Kasumi-1 (cell line): Measurements from ENCODE around the gene FAM9C.
A peak's percentile ranks its signal among the peaks of the same experiment; 100 is the strongest.

Experiments
- DNase-seq, 2 experiments: peaks; one replicate each; lab custom pipeline; 2025; lab: John Stamatoyannopoulos, UW

Gene FAM9C

DNA sequence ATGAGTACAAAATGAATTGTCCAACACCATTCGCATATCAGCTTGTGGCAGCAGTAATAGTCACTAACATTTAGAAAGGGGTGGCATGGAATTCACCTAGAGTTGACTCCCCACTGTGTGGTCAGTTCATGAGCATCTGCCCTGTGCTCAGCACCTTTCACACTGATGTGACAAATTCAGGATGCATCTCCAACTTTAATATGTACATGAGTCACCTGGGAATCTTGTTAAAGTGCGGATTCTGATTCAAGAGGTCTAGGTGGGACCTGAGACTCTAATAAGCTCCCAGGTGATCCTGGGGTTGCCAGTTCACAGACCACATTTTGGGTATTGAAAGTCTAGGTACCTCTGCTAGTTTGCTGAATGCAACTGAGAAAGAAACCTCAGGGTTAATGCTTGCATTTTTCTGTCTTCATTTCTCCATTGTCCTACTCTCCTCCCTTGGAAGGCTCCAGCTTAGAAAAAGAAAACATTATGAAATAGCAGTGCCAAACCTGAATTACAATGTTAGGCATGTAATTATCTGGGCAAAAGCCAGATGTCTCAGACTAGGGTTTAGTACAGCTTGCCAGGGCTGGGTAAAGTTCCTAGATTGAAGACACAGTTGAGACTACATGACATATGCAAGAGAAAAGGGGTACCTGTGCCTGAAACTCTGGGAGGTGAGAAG lies 36.8 kb downstream of the FAM9C start:
- DNase-seq = no peak

DNA sequence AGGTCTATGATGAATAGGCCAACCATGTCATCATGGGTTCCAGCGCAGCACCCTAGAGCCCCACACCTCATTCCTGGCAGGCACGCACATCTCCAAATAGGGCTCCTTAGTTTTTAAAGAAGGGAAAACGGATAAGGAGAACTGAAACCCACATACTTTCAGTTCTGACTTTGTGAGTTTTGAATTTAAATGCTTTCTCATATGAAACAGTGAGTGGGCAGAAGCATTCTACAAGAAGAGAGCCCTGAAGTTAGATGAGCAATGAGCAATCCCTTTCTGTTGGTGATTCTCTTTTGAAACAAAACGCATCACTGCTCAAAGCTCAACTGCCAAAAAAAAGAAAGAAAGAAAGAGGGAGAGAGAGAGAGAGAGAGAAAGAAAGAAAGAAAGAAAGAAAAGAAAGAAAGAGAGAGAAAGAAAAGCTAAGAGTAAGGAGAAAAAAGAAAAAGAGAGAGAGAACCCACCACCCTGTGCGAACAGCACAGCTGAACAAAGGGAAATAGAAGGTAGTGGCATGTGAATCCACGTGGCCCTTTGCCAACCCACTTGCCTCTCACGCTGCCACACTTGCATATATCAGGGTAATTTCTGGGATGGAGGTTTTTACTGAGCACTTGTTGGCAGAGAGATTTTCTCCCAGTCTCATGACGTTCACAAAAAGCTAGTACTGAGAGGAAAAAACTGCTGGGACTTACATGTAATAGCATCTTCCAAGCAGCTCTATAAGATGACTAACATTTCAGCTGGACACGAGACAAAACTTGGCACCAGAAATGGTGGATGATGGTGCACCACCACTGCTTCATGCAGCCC lies 38.6 kb downstream of the FAM9C start:
- no peak for DNase-seq

DNA sequence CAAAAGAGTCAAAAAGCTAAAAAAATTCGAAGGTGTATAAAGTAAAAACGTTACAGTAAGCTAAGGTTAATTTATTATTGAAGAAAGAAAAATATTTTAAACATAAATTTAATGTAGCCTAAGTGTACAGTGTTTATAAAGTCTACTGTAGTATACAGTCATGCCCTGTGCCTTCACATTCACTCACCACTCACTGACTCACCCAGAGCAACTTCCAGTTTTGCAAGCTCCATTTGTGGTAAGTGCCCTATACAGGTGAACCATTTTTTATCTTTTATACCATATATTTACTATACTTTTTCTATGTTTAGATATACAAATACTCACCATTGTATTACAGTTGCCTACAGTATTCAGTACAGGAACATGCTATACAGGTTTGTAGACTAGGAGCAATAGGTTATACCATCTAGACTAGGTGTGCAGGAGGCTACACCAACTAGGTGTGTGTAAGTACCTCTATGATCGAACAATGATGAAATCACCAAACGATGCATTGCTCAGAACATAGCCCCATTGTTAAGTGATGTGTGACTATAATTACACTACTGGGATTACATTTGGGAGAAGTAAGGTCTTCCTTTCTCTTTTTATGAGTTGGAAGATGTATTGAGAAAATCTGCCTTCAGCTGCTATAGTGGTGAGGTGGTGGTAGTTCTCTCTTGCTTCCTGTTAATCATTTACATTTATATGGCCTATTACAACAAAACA lies 42.3 kb downstream of the FAM9C start:
- DNase-seq = no peak

DNA sequence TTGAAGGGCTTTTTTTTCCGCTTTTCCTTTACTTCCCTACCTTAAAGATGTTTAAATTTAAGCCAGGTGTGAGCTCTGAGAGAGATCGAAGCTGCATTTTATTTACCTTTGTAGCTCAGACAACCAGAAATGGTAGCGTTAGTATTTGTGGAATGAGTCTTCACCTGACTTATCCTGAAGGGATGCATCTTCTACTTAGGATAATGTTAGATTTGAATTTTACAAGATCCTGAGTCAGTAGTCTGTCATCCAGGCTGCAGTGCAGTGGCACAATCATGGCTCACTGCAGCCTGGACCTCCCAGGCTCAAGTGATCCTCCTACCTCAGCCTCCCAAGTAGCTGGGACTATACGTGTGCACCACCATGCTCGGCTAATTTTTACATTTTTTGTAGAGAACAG lies 43.3 kb downstream of the FAM9C start:
- no peak for DNase-seq

DNA sequence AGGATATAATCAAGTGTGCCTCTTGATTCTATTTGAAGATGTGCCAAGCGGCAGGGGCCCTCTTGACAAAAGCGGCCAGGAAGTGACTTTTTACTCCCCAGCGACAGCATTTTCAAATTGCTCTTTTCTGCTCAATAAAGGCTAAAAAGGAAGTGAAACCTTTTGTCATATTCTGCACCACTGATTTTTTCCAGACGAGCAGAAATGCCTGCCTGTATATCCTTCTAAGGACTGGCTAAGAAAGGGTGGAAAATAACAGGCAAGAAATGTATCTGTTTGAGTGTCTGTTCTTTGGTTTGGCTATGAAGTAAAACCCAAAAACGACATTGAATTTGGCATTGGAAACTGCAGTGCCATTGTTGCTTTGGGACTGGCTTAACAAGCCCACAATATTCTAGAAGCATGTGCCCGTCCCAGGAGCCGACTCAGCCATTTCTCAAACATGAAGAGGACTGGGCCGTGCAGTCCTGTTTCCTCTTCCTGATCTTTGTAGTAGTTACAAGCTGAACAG lies 44.1 kb downstream of the FAM9C start:
- DNase-seq = no peak

DNA sequence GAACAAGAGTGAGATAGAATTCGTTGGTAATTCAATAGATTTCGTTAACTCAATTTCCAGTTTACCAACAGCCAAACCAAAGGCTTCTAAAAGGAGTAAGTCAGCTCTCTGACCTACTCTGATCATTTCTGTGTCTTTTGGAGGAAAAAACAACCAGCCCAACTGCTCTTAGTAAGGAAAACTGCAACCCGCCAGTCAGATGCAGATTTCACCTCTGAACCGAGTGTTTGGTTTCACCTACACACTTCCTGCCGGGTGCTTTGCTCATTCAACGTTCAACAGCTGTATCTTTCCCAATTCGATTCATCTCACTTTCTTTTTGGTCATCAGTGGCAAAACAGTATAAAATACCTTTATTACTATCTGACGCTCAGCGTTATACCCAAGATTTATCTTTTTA lies 45.0 kb downstream of the FAM9C start:
- DNase-seq = no peak

DNA sequence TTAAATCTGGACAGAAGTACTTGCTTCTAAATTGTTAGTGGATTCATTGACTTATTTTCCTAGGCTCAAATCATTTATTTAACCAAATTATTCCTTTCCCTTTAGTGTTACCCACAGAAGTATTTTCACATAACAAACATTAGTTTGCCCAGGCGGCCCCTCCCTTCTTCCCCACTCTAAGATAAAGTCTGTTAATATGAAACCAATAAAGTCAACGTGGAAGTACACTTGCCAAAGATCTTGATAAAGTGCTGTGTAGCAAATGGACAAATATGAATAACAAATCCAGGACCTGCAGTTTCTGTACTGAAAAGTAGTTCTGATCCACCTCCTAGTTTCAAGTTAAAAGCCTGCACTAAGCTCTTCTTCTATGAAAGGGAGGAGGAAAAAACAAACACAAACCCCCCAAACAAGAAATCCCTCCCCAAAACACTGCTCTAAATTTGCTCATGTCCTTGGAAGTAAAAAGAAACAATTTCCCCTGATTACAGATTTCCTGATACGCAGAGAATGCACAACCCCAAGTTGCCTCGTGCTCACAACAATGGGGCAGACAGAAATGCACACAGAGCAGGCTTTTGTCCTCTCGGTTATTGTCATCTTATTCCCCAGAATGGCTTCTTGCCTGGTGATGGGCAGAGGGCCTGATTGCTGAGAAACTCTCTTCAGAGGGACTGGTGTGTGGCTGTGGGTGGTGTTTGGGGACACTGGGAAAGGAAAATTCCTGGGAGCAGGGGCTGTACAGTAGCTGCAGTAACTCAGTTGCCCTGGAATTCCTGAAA lies 46.3 kb downstream of the FAM9C start:
- no peak for DNase-seq

DNA sequence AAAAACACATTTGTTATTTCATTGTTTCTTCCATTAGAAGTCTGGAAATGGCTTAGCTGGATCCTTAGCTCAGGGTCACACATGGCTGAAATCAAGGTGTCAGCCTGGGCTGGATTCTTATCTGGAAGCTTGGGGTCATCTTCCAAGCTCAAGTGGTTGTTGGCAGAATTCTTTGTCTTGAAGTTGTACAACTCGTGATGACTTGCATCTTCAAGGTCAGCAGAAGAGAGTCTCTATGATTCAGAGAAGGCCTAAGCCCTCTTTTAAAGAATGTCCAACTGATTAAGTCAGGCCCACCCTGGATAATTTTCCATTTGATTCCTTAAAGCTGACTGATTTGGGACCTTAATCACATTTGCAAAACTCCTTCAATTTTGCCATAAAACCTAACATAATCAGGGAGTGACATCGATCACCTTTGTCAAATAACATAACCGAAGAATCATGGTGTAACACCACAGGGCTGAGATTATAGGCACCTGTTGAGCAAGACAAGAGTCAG lies 47.4 kb downstream of the FAM9C start:
- no peak for DNase-seq

DNA sequence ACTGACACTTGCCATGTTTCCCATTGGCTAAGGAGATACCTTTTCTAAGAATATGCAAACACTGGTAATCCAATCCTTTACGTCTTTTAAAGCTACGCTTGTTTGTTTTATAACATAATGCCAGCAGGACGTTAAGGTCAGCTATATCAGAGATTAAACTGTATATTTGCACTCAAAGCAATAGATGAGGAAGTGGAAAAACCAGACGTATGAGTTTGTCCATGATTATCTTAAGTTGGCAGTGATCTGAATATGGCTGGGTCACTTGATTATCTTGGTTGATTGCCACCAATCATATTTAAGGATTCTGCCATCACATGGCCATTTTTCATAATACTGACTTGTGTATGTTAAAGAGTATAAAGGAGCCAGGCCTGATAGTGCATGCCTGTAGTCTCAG lies 50.1 kb downstream of the FAM9C start:
- no peak for DNase-seq

DNA sequence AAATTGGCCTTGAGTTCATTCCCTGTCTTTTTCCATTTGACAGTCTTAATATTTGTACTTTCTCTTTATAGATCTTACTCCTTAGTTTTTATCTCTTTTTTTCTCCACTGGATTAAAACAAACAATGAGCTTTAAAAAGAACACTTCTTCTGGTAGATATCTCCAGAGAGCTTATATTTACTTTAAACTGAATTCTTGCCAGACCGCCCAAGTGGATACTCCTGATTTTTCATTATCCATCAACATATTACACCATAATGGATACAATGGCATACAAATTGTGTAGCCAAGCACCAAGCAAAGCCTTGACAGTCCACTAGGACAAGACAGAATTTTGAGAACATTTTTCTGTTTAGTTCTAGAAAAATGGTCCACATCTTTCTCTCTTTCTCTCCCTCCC lies 50.6 kb downstream of the FAM9C start:
- no peak for DNase-seq

DNA sequence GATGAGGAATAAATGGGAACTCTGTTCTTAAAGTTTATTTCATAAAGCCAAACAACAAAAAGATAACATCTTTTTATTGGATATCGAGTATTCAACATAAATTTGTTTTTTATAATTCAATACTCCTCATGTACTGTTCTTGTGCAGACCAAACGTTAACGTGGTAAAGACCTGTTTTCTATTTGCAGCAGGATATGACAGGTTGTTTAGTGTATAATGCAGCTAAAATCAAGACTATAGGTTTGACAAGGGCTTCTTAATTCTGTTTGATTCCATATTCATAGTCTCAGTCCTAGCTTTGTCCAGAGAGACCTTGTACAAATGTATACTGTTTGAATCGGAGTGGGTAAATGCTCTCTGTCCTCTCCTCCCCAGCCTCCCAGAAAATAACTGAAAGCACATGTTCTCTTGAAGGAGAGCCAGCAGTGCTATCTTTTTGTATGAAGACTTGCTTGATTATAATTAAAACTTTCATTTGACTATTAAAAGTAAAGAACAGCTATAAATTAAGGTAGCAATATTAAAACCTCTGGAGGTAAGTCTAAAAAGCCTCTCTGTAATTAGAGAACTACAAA lies 51.8 kb downstream of the FAM9C start:
- DNase-seq = no peak

DNA sequence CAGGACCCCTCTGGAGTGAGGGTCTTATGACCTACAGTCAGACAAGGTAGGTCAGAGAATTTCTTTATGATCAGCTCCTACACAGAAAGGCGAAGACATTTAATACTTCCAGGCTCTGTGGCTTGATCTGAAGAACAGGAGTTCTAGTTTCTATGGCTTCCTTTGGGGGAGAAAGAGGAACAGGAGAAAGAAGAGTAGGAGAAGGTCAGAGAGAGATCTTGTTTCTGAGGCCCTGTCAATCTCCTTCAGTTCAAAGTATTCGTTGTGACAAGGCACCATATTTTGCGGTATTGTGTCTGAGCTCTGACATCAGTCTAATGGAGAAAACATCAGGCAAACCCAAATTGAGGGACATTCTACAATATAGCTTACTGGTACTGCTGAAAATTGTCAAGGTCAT lies 52.8 kb downstream of the FAM9C start:
- peak in 1 of 2 experiments; percentile 14 for DNase-seq

DNA sequence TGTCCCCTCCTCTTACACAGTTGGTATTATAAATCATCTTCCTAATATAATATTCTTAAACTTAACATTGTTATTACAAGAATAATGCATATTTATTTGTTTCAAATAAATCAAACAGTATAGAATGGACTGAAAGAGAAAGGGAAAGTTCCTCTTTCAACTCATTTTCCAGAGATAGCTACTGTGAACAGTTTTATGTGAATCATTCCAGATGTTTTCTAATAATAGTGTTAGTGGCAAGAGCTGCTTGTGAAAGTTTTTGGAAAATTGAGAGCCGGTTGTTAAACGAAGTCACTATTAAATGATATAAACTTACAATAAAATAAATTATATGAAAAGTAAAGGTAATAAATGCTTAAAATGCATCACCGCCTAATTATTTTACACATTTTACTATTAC lies 55.0 kb downstream of the FAM9C start:
- no peak for DNase-seq

DNA sequence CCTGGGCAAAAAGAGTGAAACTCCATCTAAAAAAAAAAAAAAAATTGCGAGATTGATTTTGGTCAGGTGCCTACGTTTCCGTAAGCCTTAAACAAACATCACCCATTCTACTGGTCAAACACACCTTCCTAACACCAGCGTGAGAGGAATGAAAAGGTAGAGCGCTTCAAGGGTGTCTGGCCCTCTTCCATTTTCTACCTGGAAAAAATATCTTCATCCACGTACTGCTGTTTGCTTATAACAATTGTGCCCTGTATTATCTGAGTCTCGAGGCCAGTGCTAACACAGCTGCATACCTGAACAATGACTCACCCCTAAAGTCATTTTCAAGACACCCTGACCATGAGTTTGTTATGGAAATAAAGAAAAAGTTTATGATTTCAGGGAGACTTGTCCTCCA lies 55.6 kb downstream of the FAM9C start:
- no peak for DNase-seq

DNA sequence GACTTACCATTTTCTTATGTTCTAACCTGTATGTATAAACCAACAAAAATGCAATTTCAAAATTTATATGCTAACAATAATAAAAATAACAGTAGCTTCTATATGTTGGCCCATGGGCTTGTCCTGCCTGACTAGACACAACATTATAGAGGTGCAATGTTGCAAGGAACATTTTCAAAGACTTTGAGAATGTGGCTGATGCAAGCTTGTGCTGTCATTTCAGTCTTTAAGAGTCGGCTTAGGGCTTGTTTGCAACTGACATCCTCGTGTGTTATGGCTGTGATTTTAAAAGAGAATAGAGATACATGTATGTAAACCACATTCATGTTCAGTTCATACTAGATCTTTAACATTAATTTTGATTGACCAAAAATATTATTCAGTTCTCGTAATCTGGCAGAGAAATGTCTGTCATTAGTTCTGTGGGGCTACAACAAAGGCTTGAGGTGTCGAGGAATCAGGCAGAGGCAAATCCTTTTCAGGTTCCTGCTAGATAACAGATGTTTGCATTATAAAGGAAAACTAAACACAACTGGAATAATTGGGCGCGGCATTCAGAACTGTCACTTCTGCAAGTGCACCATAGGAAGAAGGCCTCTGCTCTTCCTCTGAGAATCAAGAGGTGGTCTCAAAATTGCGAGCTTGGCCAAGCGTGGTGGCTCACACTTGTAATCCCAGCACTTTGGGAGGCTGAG lies 56.4 kb downstream of the FAM9C start:
- DNase-seq = no peak

DNA sequence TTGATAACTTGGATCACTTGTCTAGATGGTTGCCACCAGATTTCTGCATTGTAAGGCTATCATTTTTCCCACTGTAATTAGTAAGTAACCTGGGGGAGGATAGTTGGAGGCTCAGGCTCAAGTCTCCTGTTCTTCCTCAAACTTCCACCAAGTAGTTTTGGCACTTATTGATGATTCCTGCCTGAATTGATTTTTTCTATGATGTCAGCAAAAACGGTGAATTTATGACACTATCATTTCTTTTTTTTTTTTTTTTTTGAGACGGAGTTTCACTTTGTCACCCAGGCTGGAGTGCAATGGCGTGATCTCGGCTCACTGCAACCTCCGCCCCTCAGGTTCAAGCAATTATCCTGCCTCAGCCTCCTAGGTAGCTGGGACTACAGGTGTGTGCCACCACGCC lies 57.1 kb downstream of the FAM9C start:
- no peak for DNase-seq

DNA sequence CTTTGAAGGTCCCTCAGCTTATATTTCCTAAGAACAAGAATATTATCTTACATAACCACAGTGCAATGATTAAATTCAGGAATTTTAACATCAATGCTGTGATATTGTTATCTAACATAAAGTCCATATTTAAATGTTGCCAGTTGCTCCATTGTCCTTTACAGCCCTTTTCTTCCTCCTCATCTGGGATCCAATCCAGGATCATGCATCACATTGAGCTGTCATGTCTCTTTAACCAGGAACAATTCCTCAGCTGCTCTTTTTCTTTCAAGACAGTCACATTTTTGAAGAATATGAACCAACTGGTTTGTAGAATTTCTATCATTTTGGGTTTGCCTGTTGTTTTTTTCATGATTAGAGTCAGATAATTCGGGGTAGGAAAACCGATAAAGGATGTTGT lies 57.5 kb downstream of the FAM9C start:
- no peak for DNase-seq

DNA sequence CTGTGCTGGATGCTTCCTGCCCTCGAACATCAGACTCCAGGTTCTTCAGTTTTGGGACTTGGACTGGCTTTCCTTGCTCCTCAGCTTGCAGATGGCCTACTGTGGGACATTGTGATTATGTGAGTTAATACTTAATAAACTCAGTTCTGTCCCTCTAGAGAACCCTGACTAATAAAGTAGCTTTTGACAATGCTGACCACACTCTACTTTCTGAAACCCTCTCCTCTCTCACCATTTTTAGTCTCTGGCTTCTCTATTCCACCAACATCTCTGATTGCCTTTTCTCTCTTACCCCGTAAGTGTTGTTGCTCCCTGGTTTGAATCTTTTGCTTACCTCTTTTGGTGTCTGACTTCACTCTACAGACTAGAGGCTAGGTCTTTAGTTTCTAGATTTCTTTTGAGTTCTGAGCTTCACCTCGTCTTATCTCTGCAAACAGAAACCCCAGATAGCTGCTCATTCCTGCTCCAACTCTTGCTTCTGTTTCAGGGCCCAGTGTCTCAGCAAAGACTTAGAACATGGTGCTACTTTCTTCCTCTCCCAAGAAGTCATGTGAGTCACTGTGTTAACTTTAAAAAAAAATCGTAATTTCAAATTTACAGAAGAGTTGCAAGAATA lies 58.1 kb downstream of the FAM9C start:
- DNase-seq = no peak
